ENCODE measurements around the gene ATP5PD.

DNA sequence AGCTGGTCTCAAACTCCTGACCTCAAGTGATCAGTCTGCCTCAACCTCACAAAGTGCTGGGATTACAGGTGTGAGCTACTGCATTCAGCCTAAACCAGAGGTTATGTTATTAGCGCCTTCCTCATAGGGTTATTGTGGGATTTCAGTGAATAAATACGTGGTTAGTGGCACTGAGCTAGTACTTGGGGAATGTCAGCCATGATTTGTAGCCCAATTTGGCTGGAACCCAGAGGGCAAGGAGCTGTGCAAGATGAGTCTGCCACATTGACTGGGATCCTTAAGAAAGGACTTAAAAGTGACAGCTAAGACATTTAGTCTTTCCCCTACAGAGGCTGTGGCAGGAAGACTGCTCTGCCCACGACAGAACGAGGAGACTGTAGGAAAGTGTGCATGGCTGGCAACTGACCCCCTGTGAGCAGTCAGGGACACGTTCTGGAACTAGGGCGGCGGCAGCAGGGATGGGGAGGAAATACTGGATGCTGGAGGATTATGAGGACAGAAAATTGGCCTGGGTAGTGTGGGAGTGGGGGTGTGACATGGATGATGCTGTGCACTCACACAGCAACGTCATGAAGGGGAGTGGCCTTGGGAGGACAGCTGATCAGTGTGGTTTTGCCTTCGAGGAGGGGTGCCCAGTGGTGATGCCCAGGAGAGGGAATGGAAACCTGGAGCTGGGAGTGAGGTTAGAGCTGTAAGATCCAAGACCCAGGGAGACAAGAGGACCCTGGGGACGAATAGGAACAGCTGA, 14.6 kb downstream of the ATP5PD start:
- TF ChIP-seq, protein P1, sequence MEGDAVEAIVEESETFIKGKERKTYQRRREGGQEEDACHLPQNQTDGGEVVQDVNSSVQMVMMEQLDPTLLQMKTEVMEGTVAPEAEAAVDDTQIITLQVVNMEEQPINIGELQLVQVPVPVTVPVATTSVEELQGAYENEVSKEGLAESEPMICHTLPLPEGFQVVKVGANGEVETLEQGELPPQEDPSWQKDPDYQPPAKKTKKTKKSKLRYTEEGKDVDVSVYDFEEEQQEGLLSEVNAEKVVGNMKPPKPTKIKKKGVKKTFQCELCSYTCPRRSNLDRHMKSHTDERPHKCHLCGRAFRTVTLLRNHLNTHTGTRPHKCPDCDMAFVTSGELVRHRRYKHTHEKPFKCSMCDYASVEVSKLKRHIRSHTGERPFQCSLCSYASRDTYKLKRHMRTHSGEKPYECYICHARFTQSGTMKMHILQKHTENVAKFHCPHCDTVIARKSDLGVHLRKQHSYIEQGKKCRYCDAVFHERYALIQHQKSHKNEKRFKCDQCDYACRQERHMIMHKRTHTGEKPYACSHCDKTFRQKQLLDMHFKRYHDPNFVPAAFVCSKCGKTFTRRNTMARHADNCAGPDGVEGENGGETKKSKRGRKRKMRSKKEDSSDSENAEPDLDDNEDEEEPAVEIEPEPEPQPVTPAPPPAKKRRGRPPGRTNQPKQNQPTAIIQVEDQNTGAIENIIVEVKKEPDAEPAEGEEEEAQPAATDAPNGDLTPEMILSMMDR (IDR thresholded peaks at IDR 0.05; ENCODE audit: control extremely low read depth in 1 of 3, insufficient read depth in 1 of 3, low read depth in 1 of 3, low read length in 3 of 3) = no peak
- TF ChIP-seq BCL11A (IDR thresholded peaks at IDR 0.05; ENCODE audit: low read depth in 2 of 2, low read length in 2 of 2) (no peak), CEBPB (IDR thresholded peaks at IDR 0.05; ENCODE audit: low read depth, low read length) (no peak), RAD21 (IDR thresholded peaks at IDR 0.05 in 1 of 2, conservative IDR thresholded peaks at IDR 0.05 in 1 of 2; ENCODE audit: low read depth in 2 of 2, low read length in 2 of 2) (no peak), ZNF274 (IDR thresholded peaks at IDR 0.05; ENCODE audit: borderline replicate concordance, extremely low read depth, low read length) (no peak), BRCA1 (IDR thresholded peaks at IDR 0.05; ENCODE audit: low read depth, low read length) (no peak), POLR2A (IDR thresholded peaks at IDR 0.05; ENCODE audit: control extremely low read depth in 1 of 2, low read depth in 2 of 2, low read length in 2 of 2) (no peak), YY1 (IDR thresholded peaks at IDR 0.05; ENCODE audit: low read depth, low read length) (no peak), JUN (IDR thresholded peaks at IDR 0.05; ENCODE audit: low read depth, low read length) (no peak), POLR2AphosphoS5 (IDR thresholded peaks at IDR 0.05; ENCODE audit: low read depth, low read length) (no peak), EP300 (IDR thresholded peaks at IDR 0.05; ENCODE audit: borderline replicate concordance in 1 of 2, low read depth in 2 of 2, low read length in 2 of 2) (no peak)
- TF ChIP-seq, protein P2, sequence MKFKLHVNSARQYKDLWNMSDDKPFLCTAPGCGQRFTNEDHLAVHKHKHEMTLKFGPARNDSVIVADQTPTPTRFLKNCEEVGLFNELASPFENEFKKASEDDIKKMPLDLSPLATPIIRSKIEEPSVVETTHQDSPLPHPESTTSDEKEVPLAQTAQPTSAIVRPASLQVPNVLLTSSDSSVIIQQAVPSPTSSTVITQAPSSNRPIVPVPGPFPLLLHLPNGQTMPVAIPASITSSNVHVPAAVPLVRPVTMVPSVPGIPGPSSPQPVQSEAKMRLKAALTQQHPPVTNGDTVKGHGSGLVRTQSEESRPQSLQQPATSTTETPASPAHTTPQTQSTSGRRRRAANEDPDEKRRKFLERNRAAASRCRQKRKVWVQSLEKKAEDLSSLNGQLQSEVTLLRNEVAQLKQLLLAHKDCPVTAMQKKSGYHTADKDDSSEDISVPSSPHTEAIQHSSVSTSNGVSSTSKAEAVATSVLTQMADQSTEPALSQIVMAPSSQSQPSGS (IDR thresholded peaks at IDR 0.05; ENCODE audit: low read length) = no peak
